ES-I3 (cell line): ENCODE measurements around the gene EMX1.

Experiments
- H3K36me3 ChIP-seq: 2 replicates; pipeline ENCODE4 v1.6.1; 2013; ENCODE audit warnings: mild to moderate bottlenecking, low read length, control low read depth, moderate library complexity; ENCODE audit not compliant: insufficient read depth
- H3K4me1 ChIP-seq: 2 replicates; pipeline ENCODE4 v1.6.1; 2013; ENCODE audit warnings: mild to moderate bottlenecking, control low read depth, low read length; ENCODE audit not compliant: insufficient read depth
- H3K9ac ChIP-seq: 2 replicates; pipeline ENCODE4 v1.6.1; 2013; ENCODE audit warnings: low read depth, mild to moderate bottlenecking, low read length, moderate library complexity
- H3K9me3 ChIP-seq: 2 replicates; pipeline ENCODE4 v1.6.1; 2013; ENCODE audit warnings: mild to moderate bottlenecking, low read length, moderate library complexity; ENCODE audit not compliant: control insufficient read depth, insufficient read depth

Gene EMX1

DNA sequence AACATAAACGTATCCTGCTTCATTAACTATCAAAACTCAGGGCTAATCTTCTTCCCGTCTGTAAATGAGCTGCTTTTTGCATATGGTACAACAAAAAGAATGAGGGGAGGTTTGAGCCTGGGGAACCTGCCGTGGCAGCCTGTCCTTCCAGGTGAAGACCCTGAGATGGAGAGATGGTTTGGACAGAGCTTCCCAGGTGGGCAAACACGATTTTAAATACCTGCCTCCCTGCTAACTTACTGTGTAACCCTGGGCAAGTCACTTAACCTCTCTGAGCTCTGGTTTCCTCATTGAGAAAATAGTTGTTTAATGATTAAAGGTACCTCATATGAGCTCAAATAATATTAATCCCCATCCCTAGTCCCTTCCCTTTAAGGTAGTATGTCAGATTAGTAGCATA, 9.0 kb downstream of the EMX1 start:
- Histone ChIP-seq H3K9ac (no peak overlapping the region), H3K36me3 (no peaks in the 10 kb centered on the region), H3K4me1 (no peaks in the 10 kb centered on the region; the same call in 1 of the 2 replicates), H3K9me3 (no peaks in the 10 kb centered on the region; the same call in 1 of the 2 replicates)

- H3K36me3 ChIP-seq = no peaks in the 10 kb centered on the region
- H3K9me3 ChIP-seq = no peaks in the 10 kb centered on the region; the same call in 1 of the 2 replicates
- no peaks in the 10 kb centered on the region; the same call in 1 of the 2 replicates for H3K4me1 ChIP-seq
- H3K9ac ChIP-seq = no peak overlapping the region
Observed at GRCh38 chr2:72926811-72927465, 9.6 kb downstream of the EMX1 start.

GRCh38 chr2:72927619-72928550, 10.6 kb downstream of the EMX1 start:
- no peak overlapping the region for H3K9ac ChIP-seq
- no peaks in the 10 kb centered on the region; the same call in 1 of the 2 replicates for H3K9me3 ChIP-seq
- no peaks in the 10 kb centered on the region; the same call in 1 of the 2 replicates for H3K4me1 ChIP-seq
- H3K36me3 ChIP-seq = no peaks in the 10 kb centered on the region

GRCh38 chr2:72929010-72929409, 11.7 kb downstream of the EMX1 start:
- Histone ChIP-seq H3K9ac (no peak overlapping the region), H3K9me3 (no peaks in the 10 kb centered on the region; the same call in 1 of the 2 replicates), H3K4me1 (no peaks in the 10 kb centered on the region; the same call in 1 of the 2 replicates), H3K36me3 (no peaks in the 10 kb centered on the region)

GRCh38 chr2:72931280-72931910, 14.1 kb downstream of the EMX1 start:
- H3K9me3 ChIP-seq = no peaks in the 10 kb centered on the region; the same call in 1 of the 2 replicates
- H3K4me1 ChIP-seq = no peaks in the 10 kb centered on the region
- no peaks in the 10 kb centered on the region for H3K36me3 ChIP-seq
- no peak overlapping the region for H3K9ac ChIP-seq

DNA sequence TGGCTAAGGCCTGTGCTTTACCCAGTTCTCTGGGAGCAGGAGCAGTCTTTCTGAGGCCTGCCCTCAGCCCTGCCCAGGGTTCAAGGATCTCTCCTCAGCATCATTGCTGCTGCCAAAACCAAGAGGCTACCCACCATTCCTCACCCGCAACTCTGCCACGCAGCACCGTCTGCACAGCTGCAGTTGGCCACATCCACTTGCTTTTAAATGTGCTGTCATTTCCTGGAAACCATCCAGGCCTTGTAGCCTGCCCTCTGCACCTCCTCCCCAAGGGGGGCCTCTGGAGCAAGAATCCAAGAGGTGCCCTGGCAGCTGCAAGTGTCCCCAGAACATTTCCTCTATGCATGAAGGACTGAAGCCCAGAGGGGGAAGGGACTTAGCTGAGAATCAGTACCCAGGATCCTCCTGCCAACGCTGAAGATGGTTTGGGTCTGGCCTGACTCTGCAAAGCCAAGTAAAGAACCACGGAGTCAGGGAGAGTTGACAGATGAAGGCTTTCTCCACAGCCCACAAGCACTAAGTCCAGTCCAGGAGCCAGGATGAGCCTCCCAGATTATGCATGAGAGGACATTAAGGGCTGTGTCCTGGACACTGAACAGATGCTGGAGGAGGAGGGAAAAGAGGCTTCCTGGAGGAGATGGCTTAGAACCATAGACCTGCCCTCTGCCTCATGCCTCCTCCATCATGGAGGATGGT, 14.9 kb downstream of the EMX1 start:
- no peaks in the 10 kb centered on the region for H3K36me3 ChIP-seq
- H3K4me1 ChIP-seq = no peaks in the 10 kb centered on the region
- H3K9me3 ChIP-seq = no peaks in the 10 kb centered on the region; the same call in 1 of the 2 replicates
- no peak overlapping the region for H3K9ac ChIP-seq

DNA sequence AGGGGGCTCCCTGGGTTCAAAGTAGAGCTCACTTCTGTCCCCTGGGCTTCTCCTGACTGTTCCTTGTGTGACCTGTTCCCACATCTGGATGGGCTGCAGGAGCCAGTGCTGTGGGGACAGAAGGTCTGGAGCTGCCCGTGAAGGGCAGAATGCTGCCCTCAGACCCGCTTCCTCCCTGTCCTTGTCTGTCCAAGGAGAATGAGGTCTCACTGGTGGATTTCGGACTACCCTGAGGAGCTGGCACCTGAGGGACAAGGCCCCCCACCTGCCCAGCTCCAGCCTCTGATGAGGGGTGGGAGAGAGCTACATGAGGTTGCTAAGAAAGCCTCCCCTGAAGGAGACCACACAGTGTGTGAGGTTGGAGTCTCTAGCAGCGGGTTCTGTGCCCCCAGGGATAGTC, 15.5 kb downstream of the EMX1 start:
- no peaks in the 10 kb centered on the region for H3K4me1 ChIP-seq
- no peak overlapping the region for H3K9ac ChIP-seq
- no peaks in the 10 kb centered on the region for H3K36me3 ChIP-seq
- H3K9me3 ChIP-seq = no peaks in the 10 kb centered on the region; the same call in 1 of the 2 replicates

GRCh38 chr2:72933207-72933606, 15.9 kb downstream of the EMX1 start:
- Histone ChIP-seq H3K36me3 (no peaks in the 10 kb centered on the region), H3K9me3 (no peaks in the 10 kb centered on the region; the same call in 1 of the 2 replicates), H3K4me1 (no peaks in the 10 kb centered on the region), H3K9ac (no peak overlapping the region)

DNA sequence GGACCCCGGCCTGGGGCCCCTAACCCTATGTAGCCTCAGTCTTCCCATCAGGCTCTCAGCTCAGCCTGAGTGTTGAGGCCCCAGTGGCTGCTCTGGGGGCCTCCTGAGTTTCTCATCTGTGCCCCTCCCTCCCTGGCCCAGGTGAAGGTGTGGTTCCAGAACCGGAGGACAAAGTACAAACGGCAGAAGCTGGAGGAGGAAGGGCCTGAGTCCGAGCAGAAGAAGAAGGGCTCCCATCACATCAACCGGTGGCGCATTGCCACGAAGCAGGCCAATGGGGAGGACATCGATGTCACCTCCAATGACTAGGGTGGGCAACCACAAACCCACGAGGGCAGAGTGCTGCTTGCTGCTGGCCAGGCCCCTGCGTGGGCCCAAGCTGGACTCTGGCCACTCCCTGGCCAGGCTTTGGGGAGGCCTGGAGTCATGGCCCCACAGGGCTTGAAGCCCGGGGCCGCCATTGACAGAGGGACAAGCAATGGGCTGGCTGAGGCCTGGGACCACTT, 16.4 kb downstream of the EMX1 start:
- no peaks in the 10 kb centered on the region for H3K36me3 ChIP-seq
- H3K4me1 ChIP-seq = no peaks in the 10 kb centered on the region
- no peak overlapping the region for H3K9ac ChIP-seq
- no peaks in the 10 kb centered on the region; the same call in 1 of the 2 replicates for H3K9me3 ChIP-seq

DNA sequence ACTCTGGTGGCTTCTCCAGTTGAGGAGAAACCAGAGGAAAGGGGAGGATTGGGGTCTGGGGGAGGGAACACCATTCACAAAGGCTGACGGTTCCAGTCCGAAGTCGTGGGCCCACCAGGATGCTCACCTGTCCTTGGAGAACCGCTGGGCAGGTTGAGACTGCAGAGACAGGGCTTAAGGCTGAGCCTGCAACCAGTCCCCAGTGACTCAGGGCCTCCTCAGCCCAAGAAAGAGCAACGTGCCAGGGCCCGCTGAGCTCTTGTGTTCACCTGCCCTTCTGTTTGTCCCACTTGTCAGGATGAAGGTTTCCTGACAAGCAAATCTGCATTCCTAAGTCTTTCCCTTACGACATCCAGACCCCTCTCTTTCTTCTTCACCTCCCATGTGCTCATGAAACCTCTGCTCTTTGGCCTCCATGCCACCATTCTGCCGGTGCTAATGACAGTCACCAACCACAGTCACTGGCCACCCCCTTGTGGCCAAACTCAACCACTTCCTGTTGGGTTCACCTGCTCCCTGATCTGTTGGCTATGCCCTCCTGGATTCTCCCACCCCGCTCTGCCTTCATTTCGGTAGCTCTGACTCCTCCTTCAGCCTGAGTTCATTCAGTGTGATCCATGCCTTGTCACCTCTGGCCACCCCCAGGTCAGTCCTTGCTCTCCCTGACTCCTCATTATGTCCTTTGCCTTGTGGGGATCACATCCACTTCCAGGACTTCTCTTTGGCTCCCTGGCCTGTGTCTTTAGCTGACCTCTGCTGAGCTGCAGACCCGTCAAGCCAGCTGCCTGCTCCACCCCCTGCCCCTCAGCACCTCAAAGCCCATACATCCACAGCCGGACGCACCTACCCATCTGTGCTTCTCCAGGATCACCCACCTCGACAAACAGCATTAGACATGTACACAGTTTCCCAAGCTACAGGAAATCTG, 17.6 kb downstream of the EMX1 start:
- no peaks in the 10 kb centered on the region; the same call in 1 of the 2 replicates for H3K4me1 ChIP-seq
- H3K9ac ChIP-seq = no peak overlapping the region
- no peaks in the 10 kb centered on the region for H3K36me3 ChIP-seq
- no peaks in the 10 kb centered on the region; the same call in 1 of the 2 replicates for H3K9me3 ChIP-seq

- H3K4me1 ChIP-seq = no peaks in the 10 kb centered on the region; the same call in 1 of the 2 replicates
- H3K9me3 ChIP-seq = no peaks in the 10 kb centered on the region
- H3K36me3 ChIP-seq = no peaks in the 10 kb centered on the region
- H3K9ac ChIP-seq = no peak overlapping the region
Observed at GRCh38 chr2:72935611-72935957, 18.3 kb downstream of the EMX1 start.

- H3K4me1 ChIP-seq = peaks cover 9% of the 10 kb centered on the region; the same call in 1 of the 2 replicates
- H3K9me3 ChIP-seq = no peaks in the 10 kb centered on the region
- H3K36me3 ChIP-seq = no peaks in the 10 kb centered on the region
- no peak overlapping the region for H3K9ac ChIP-seq
Observed at GRCh38 chr2:72936660-72937355, 19.5 kb downstream of the EMX1 start.

GRCh38 chr2:72937356-72937669, 20.0 kb downstream of the EMX1 start:
- Histone ChIP-seq H3K4me1 (peaks cover 9% of the 10 kb centered on the region; the same call in 1 of the 2 replicates), H3K36me3 (no peaks in the 10 kb centered on the region), H3K9me3 (no peaks in the 10 kb centered on the region), H3K9ac (no peak overlapping the region)
